IMR-90 (cell line): ENCODE measurements around the gene ZYX.
"Not testable (repeated sequence)": the region's sequence is repeated elsewhere in the genome, so short reads cannot be mapped to it uniquely, and the experiment has no call there.

Experiments used
- CEBPB ChIP-seq: IDR thresholded peaks from 2 replicates; pipeline ENCODE4 v1.6.1; 2012; ENCODE audit warnings: low read depth, low read length, improper control_type of control experiment
- CTCF ChIP-seq: conservative IDR thresholded peaks from 2 replicates; pipeline ENCODE4 v1.5.1; 2012; ENCODE audit warnings: mild to moderate bottlenecking, low read depth, low read length, improper control_type of control experiment
- ELK1 ChIP-seq: fragments of 150-350 bp; IDR thresholded peaks from 2 replicates; pipeline ENCODE4 v1.6.1; 2016; ENCODE audit warnings: low read depth, mild to moderate bottlenecking, low read length, moderate library complexity, borderline replicate concordance
- FOS ChIP-seq: fragments of 150-350 bp; IDR thresholded peaks from 2 replicates; pipeline ENCODE4 v1.6.1; 2016; ENCODE audit warnings: low read depth, low read length
- MXI1 ChIP-seq: IDR thresholded peaks from 2 replicates; pipeline ENCODE4 v1.6.1; 2012; ENCODE audit warnings: low read depth, mild to moderate bottlenecking, low read length, moderate library complexity, borderline replicate concordance
- POLR2A ChIP-seq: IDR thresholded peaks from 2 replicates; pipeline ENCODE4 v1.6.1; 2012; ENCODE audit warnings: mild to moderate bottlenecking, low read depth, low read length
- RAD21 ChIP-seq: IDR thresholded peaks from 2 replicates; pipeline ENCODE4 v1.6.1; 2012; ENCODE audit warnings: low read length, improper control_type of control experiment
- RCOR1 ChIP-seq: IDR thresholded peaks from 2 replicates; pipeline ENCODE4 v1.6.1; 2012; ENCODE audit warnings: mild to moderate bottlenecking, low read length, improper control_type of control experiment; ENCODE audit not compliant: insufficient replicate concordance
- RFX5 ChIP-seq: IDR thresholded peaks from 2 replicates; pipeline ENCODE4 v1.8.0; 2012; ENCODE audit warnings: low read depth, mild to moderate bottlenecking, low read length, moderate library complexity
- SMC3 ChIP-seq: fragments of 150-350 bp; IDR thresholded peaks from 2 replicates; pipeline ENCODE4 v1.6.1; 2016; ENCODE audit warnings: low read depth, mild to moderate bottlenecking, antibody characterized with exemption, low read length, moderate library complexity
- USF2 ChIP-seq: fragments of 150-350 bp; IDR thresholded peaks from 2 replicates; pipeline ENCODE4 v1.6.1; 2017; ENCODE audit warnings: mild to moderate bottlenecking, antibody characterized with exemption, low read length, low read depth

GRCh38 chr7:143415209-143415608 is 34.1 kb downstream of the ZYX start:
- TF ChIP-seq CEBPB: peak; percentile 33; the same call in 1 of the 2 replicates
- TF ChIP-seq CTCF, ELK1, POLR2A, RFX5, FOS, RCOR1, SMC3, RAD21, MXI1, USF2: not testable (repeated sequence)
